Spleen (tissue), 11 donors: ENCODE results near the gene BTBD17. TPM values are rescaled to one million over a fixed set of nuclear protein-coding genes. Genes with fewer than 3 reads are reported as not detected.

Experiments used
- DNase-seq: peaks from one replicate; pipeline ENCODE4 v3.0.0-alpha.2; 2020
- H3K27ac ChIP-seq, 8 donors: fragments of 200-600 bp; sonication (generic) in 7 of 8; 1 replicate in 4 of 8; 2 replicates in 4 of 8; pipeline versions ENCODE4 v1.5.0 to v1.8.0; 2016 to 2021; ENCODE audit warnings: inconsistent platforms in 4 of 8, mild to moderate bottlenecking in 4 of 8, moderate library complexity in 1 of 8
- H3K27me3 ChIP-seq, 7 donors: fragments of 200-600 bp; sonication (generic) in 6 of 7; replicated peaks in 1 of 7; 1 replicate in 4 of 7; 2 replicates in 3 of 7; pipeline versions ENCODE4 v1.5.0 to v1.8.0; 2016 to 2021; ENCODE audit warnings: inconsistent platforms in 3 of 7, mild to moderate bottlenecking in 1 of 7
- H3K36me3 ChIP-seq, 6 donors: fragments of 200-600 bp; sonication (generic) in 5 of 6; 1 replicate in 4 of 6; 2 replicates in 2 of 6; pipeline versions ENCODE4 v1.5.0 to v1.8.0; 2016 to 2021; ENCODE audit warnings: inconsistent platforms in 2 of 6
- H3K4me1 ChIP-seq, 6 donors: fragments of 200-600 bp; sonication (generic) in 5 of 6; 1 replicate in 3 of 6; 2 replicates in 3 of 6; pipeline versions ENCODE4 v1.5.0 to v1.8.0; 2016 to 2021; ENCODE audit warnings: inconsistent platforms in 3 of 6
- H3K4me3 ChIP-seq, 8 donors: fragments of 200-600 bp; sonication (generic) in 7 of 8; 1 replicate in 4 of 8; 2 replicates in 4 of 8; pipeline versions ENCODE4 v1.5.0 to v1.8.0; 2016 to 2021; ENCODE audit warnings: inconsistent platforms in 4 of 8, mild to moderate bottlenecking in 4 of 8, moderate library complexity in 2 of 8
- H3K9me3 ChIP-seq, 8 donors: fragments of 200-600 bp; sonication (generic) in 7 of 8; 1 replicate in 4 of 8; 2 replicates in 4 of 8; pipeline versions ENCODE4 v1.5.0 to v1.8.0; 2016 to 2021; ENCODE audit warnings: inconsistent platforms in 4 of 8
- POLR2A ChIP-seq, 3 donors: fragments of 450-650 bp; IDR thresholded peaks; one replicate each; pipeline ENCODE4 v1.5.1; 2017; ENCODE audit warnings: antibody characterized with exemption in 3 of 3, mild to moderate bottlenecking in 1 of 3
- POLR2AphosphoS5 ChIP-seq, 3 donors: sonication (generic); formaldehyde crosslinking; IDR thresholded peaks; one replicate each; pipeline ENCODE4 v1.5.1; 2017; ENCODE audit warnings: antibody characterized with exemption in 3 of 3
- WGBS, 5 donors: extraction: QIAGEN DNeasy Blood & Tissue Kit in 3 of 5; methylation state at CpG; one replicate each; pipeline versions ENCODE4 v1.1.5 to v1.1.7; 2013 to 2018; 5-methylcytosine and 5-hydroxymethylcytosine counted together
- intact Hi-C: fragments of 100-400 bp; cut with DNase I; formaldehyde crosslinking; loops from one replicate; pipeline ENCODE4 v1.15.0; 2023; ENCODE audit warnings: low total_unique reads
- polyA plus RNA-seq, 3 donors: library from polyadenylated mRNA; stranded (reverse); fragments of 200-250 nt; gene quantifications; one replicate each; pipeline ENCODE4 v1.2.1, GENCODE V29; 2013
- total RNA-seq, 7 donors: library from RNA; depleted of rRNA in 3 of 7; stranded (reverse); fragments of >200 nt in 3 of 7; fragmentation: NEBNext Ultra II Directional in 4 of 7; extraction: Animal tissue kit (Norgen Biotek cat#: 25700) in 4 of 7; gene quantifications; one replicate each; pipeline versions ENCODE4 v1.1.0 to v1.2.1, GENCODE V29; 2016 to 2021
- TF ChIP-seq, protein P1 (sequence below), 11 experiments: fragments of 200-600 bp in 7 of 11; fragments of 450-650 bp in 4 of 11; sonication (generic) in 4 of 11; IDR thresholded peaks in 8 of 11; conservative IDR thresholded peaks in 3 of 11; 1 replicate in 7 of 11; 2 replicates in 4 of 11; pipeline versions ENCODE4 v1.4.0 to v1.8.0; 2016 to 2021; ENCODE audit warnings: antibody characterized with exemption in 11 of 11, inconsistent platforms in 4 of 11, mild to moderate bottlenecking in 1 of 11
- donor health status: healthy with polysubstance abuse.
- donor health status: DM: no; HTN: no; CAD: no; lungs with moderate emphysema.
- donor health status: DM: no; HTN: no; CAD: no.
- donor health status: Bipolar disorder and iron deficiency.
- donor health status: healthy.
- donor health status: DM: no; HTN: no; CAD: no.
- donor health status: DM: yes; HTN: yes; CAD: no.

Gene BTBD17
- total and polyA plus RNA-seq, 10 donors: 0.06 to 0.51 TPM; not detected in 8

DNA sequence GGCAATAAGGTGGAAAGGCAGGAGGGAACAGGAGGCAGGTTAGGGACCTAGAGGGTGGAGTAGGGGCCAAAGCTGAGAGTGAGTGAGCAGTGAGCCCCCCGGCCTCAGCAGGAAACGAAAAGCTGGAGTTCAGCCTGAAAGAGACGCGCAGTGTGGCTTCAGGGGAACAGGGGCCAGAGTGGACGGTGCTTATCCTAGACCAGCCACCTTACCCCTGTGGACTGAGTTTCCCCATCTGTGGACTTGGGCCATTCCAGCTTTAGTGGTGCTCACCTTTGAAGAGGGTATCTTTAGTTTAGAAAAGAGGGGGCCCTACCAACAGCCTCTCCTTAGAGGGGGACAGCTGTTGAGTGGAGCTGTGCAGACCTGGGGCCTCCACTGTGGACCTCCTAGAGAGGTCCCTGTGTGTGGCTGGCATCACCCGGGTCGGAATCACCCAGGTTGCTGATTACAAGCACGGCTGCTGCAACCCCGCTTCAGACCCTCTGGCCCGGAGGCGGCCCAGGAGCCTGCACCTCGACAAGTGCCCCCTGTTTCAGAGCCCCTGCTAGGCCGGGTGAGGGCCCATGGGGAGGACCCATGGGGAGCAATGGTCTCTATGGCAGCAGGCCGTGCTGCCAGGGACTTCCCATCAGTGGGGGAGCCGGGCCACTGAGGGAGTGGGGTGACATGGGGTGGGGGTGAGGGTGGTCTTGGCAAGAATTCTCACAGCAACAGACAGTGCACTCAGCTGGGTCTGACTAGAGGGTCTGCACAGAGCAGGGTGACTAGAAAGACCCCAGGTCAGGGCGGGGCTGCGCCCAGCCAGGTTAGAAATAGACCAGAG lies 8.2 kb upstream of the BTBD17 start:
- Histone ChIP-seq H3K36me3 (no peaks in the 10 kb centered on the region), H3K9me3 (no peaks in the 10 kb centered on the region), H3K4me1 (peaks cover 10 to 20% (median 16%) of the 10 kb centered on the region in 6 donors), H3K4me3 (no peak overlapping the region), H3K27ac (no peak overlapping the region), H3K27me3 (peaks cover 0 to 54% (median 0%) of the 10 kb centered on the region in 7 donors)
- intact Hi-C loops: loop anchor here (10.0 kb wide), 2 partner anchors 125 to 155 kb away; partner anchors contain the start of gene TTYH2
- 84 to 92% (median 86%) methylated on average over 7 to 17 of the region's 17 CpGs for WGBS, 5 donors
- no peak for DNase-seq
- no peak for TF ChIP-seq POLR2A (IDR thresholded peaks at IDR 0.05)
- TF ChIP-seq, protein P1, sequence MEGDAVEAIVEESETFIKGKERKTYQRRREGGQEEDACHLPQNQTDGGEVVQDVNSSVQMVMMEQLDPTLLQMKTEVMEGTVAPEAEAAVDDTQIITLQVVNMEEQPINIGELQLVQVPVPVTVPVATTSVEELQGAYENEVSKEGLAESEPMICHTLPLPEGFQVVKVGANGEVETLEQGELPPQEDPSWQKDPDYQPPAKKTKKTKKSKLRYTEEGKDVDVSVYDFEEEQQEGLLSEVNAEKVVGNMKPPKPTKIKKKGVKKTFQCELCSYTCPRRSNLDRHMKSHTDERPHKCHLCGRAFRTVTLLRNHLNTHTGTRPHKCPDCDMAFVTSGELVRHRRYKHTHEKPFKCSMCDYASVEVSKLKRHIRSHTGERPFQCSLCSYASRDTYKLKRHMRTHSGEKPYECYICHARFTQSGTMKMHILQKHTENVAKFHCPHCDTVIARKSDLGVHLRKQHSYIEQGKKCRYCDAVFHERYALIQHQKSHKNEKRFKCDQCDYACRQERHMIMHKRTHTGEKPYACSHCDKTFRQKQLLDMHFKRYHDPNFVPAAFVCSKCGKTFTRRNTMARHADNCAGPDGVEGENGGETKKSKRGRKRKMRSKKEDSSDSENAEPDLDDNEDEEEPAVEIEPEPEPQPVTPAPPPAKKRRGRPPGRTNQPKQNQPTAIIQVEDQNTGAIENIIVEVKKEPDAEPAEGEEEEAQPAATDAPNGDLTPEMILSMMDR (IDR thresholded peaks at IDR 0.05 in 8 of 11, conservative IDR thresholded peaks at IDR 0.05 in 3 of 11): no peak
- TF ChIP-seq POLR2AphosphoS5 (IDR thresholded peaks at IDR 0.05): no peak

DNA sequence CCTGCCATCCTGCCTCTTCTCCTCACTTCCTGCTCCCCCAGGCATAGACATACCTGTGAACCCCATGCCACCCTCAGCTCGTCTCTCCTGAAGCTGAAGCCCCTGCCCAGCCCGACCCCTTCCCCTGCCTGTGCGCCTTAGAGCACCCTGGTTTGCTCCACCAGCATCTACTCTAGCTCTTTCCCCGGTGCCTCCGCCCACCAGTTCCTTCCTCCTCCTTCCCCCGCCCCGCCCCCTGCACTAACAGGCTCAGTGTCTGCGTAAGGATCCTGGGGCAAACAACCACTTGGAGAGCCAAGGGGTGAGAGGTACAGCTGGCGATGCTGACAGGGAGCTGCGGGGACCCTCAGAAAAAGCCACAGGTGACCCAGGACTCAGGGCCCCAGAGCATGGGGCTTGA lies 7.6 kb upstream of the BTBD17 start:
- TF ChIP-seq POLR2A (IDR thresholded peaks at IDR 0.05): no peak
- no peak for TF ChIP-seq POLR2AphosphoS5 (IDR thresholded peaks at IDR 0.05)
- TF ChIP-seq, protein P1 (IDR thresholded peaks at IDR 0.05 in 8 of 11, conservative IDR thresholded peaks at IDR 0.05 in 3 of 11): no peak
- Histone ChIP-seq H3K36me3 (no peaks in the 10 kb centered on the region), H3K27me3 (peaks cover 0 to 54% (median 0%) of the 10 kb centered on the region in 7 donors), H3K9me3 (no peaks in the 10 kb centered on the region), H3K4me1 (peaks cover 10 to 20% (median 16%) of the 10 kb centered on the region in 6 donors), H3K4me3 (peak overlapping the region in 1 of 8 donors; percentile 61), H3K27ac (no peak overlapping the region)
- DNase-seq: peak; percentile 87
- intact Hi-C loops: loop anchor here (10.0 kb wide), 1 partner anchor 154 kb away; the partner anchor contains the start of gene TTYH2
- WGBS, 5 donors: 5 to 17% (median 6%) methylated on average over 10 of the region's 10 CpGs

DNA sequence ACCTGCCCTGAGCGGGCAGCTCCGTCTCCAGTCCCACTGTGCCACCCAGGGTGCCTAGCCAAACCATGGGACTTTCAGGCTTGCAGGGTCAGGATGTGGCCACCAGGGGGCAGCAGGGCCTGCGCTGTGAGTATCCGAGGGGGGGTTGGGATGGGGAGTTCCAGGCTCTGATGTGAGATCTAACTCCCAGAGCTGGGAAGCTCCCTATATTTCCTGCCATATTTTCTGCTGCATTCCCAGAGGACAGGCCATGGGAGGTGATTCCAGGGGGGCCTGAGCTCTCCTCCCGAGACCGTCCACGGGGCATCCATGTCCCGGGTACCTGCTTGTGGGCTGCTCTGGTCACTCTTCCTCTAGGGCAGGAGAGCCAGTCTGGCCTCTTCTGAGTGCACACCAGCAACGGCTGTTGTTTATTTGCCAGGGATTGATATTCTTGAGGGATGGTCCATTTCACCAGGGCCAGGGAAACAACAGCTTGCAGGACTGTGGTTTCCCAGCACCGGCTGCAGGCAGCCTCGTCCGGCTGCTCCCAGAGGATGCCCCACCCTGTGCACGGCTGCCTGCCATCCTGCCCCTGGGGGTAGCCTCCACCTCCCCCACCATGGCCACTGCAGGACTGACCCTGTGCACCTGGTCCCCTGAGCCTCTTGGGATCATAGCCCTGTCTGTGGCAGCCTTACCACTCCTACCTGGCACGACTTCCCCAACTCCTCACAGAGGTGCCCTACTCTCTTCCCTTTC lies 6.8 kb upstream of the BTBD17 start:
- Histone ChIP-seq H3K4me1 (peaks cover 10 to 20% (median 16%) of the 10 kb centered on the region in 6 donors), H3K9me3 (no peaks in the 10 kb centered on the region), H3K27ac (peak overlapping the region in 1 of 8 donors; percentile 11), H3K36me3 (no peaks in the 10 kb centered on the region), H3K27me3 (peaks cover 0 to 50% (median 0%) of the 10 kb centered on the region in 7 donors), H3K4me3 (peak overlapping the region in 2 of 8 donors; percentile 15 to 61)
- peak; percentile 91 for DNase-seq
- intact Hi-C loops: loop anchor here (10.0 kb wide), 1 partner anchor 154 kb away; the partner anchor contains the start of gene TTYH2
- no peak for TF ChIP-seq POLR2A (IDR thresholded peaks at IDR 0.05)
- TF ChIP-seq, protein P1 (IDR thresholded peaks at IDR 0.05 in 8 of 11, conservative IDR thresholded peaks at IDR 0.05 in 3 of 11): peak; percentile 84 to 96 (median 93)
- no peak for TF ChIP-seq POLR2AphosphoS5 (IDR thresholded peaks at IDR 0.05)
- 6 to 20% (median 13%) methylated on average over 8 to 14 of the region's 14 CpGs for WGBS, 5 donors
